ENCODE results near the gene GRIP2. TPM values are rescaled to one million over a fixed set of nuclear protein-coding genes. Genes with fewer than 3 reads are reported as not detected.

The GRIP2 gene
- polyA plus RNA-seq, 1 donor from 2014 or later = 8.6 TPM

DNA sequence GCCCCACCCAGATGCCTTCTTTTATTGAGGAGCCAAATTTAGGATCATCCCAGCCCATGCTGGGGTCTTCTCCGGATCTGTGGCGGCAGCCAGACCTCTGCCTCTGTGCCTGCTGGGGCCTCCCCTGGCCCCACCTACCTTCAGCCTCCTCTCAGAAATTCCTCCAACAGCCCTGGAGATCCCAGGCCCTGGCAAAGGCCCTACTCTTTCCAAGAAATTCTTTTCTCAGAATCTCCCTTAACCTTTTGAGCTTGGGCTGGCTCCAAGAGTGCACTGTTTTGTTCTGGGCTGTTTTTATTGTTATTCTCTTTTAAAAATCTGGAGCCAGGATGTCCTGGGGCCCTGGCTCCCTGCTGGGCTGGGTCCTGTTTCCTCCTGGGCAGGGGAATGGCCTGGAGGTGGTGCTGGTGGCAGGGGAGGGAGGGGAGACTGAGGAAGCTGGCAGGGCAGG is 57.8 kb downstream of the GRIP2 start:
- no peak overlapping the region for H3K27ac ChIP-seq (ENCODE audit: low read length)
- H3K4me3 ChIP-seq (ENCODE audit: low read length) = no peak overlapping the region
- no peaks in the 10 kb centered on the region for H3K9me2 ChIP-seq (ENCODE audit: insufficient read depth, low read length)
- no peaks in the 10 kb centered on the region for H3K27me3 ChIP-seq (ENCODE audit: insufficient read depth, low read depth, low read length)
- H3K9me3 ChIP-seq (ENCODE audit: low read length) = no peaks in the 10 kb centered on the region
- H4K20me1 ChIP-seq (ENCODE audit: insufficient read depth) = no peaks in the 10 kb centered on the region
- no peak overlapping the region for H3K4me2 ChIP-seq (ENCODE audit: low read length)
- no peaks in the 10 kb centered on the region for H3F3A ChIP-seq (ENCODE audit: insufficient read depth, low read length, poor library complexity, severe bottlenecking)
- no peak for TF ChIP-seq TAF1 (IDR thresholded peaks at IDR 0.05; ENCODE audit: low read depth)
- TF ChIP-seq RAD21 (conservative IDR thresholded peaks at IDR 0.05) = no peak
- no peak for TF ChIP-seq EZH2 (IDR thresholded peaks at IDR 0.05; ENCODE audit: borderline replicate concordance, insufficient read depth, low read length, poor library complexity, severe bottlenecking)
- no peak for TF ChIP-seq EP300 (conservative IDR thresholded peaks at IDR 0.05; ENCODE audit: poor library complexity, severe bottlenecking)
- TF ChIP-seq, protein P1, sequence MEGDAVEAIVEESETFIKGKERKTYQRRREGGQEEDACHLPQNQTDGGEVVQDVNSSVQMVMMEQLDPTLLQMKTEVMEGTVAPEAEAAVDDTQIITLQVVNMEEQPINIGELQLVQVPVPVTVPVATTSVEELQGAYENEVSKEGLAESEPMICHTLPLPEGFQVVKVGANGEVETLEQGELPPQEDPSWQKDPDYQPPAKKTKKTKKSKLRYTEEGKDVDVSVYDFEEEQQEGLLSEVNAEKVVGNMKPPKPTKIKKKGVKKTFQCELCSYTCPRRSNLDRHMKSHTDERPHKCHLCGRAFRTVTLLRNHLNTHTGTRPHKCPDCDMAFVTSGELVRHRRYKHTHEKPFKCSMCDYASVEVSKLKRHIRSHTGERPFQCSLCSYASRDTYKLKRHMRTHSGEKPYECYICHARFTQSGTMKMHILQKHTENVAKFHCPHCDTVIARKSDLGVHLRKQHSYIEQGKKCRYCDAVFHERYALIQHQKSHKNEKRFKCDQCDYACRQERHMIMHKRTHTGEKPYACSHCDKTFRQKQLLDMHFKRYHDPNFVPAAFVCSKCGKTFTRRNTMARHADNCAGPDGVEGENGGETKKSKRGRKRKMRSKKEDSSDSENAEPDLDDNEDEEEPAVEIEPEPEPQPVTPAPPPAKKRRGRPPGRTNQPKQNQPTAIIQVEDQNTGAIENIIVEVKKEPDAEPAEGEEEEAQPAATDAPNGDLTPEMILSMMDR (IDR thresholded peaks at IDR 0.05; ENCODE audit: poor library complexity, severe bottlenecking) = no peak
- H3K36me3 ChIP-seq (ENCODE audit: insufficient read depth, low read length) = peaks cover 4% of the 10 kb centered on the region
- H3K9ac ChIP-seq (ENCODE audit: low read length) = no peak overlapping the region
- no peaks in the 10 kb centered on the region for H3K79me2 ChIP-seq (replicated peaks; ENCODE audit: insufficient read depth, low read length)
- H2AFZ ChIP-seq (ENCODE audit: low read depth, low read length) = no peak overlapping the region

GRCh38 chr3:14481646-14482036 is 58.5 kb downstream of the GRIP2 start:
- peaks cover 10% of the 10 kb centered on the region for H3K36me3 ChIP-seq (ENCODE audit: insufficient read depth, low read length)
- no peak overlapping the region for H3K27ac ChIP-seq (ENCODE audit: low read length)
- TF ChIP-seq, protein P1 (IDR thresholded peaks at IDR 0.05; ENCODE audit: poor library complexity, severe bottlenecking) = no peak
- TF ChIP-seq TAF1 (IDR thresholded peaks at IDR 0.05; ENCODE audit: low read depth) = no peak
- no peak for TF ChIP-seq EZH2 (IDR thresholded peaks at IDR 0.05; ENCODE audit: borderline replicate concordance, insufficient read depth, low read length, poor library complexity, severe bottlenecking)
- TF ChIP-seq POLR2AphosphoS5 (IDR thresholded peaks at IDR 0.05) = no peak
- no peak for TF ChIP-seq EP300 (conservative IDR thresholded peaks at IDR 0.05; ENCODE audit: poor library complexity, severe bottlenecking)
- TF ChIP-seq MXI1 (conservative IDR thresholded peaks at IDR 0.05; ENCODE audit: poor library complexity, severe bottlenecking) = no peak
- no peak for TF ChIP-seq SMC3 (conservative IDR thresholded peaks at IDR 0.05; ENCODE audit: poor library complexity)
- TF ChIP-seq, protein P2, sequence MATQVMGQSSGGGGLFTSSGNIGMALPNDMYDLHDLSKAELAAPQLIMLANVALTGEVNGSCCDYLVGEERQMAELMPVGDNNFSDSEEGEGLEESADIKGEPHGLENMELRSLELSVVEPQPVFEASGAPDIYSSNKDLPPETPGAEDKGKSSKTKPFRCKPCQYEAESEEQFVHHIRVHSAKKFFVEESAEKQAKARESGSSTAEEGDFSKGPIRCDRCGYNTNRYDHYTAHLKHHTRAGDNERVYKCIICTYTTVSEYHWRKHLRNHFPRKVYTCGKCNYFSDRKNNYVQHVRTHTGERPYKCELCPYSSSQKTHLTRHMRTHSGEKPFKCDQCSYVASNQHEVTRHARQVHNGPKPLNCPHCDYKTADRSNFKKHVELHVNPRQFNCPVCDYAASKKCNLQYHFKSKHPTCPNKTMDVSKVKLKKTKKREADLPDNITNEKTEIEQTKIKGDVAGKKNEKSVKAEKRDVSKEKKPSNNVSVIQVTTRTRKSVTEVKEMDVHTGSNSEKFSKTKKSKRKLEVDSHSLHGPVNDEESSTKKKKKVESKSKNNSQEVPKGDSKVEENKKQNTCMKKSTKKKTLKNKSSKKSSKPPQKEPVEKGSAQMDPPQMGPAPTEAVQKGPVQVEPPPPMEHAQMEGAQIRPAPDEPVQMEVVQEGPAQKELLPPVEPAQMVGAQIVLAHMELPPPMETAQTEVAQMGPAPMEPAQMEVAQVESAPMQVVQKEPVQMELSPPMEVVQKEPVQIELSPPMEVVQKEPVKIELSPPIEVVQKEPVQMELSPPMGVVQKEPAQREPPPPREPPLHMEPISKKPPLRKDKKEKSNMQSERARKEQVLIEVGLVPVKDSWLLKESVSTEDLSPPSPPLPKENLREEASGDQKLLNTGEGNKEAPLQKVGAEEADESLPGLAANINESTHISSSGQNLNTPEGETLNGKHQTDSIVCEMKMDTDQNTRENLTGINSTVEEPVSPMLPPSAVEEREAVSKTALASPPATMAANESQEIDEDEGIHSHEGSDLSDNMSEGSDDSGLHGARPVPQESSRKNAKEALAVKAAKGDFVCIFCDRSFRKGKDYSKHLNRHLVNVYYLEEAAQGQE (IDR thresholded peaks at IDR 0.05; ENCODE audit: borderline replicate concordance) = no peak
- TF ChIP-seq RAD21 (conservative IDR thresholded peaks at IDR 0.05) = no peak

More at GRCh38 chr3:14481646-14482036, 58.5 kb downstream of the GRIP2 start:
- no peaks in the 10 kb centered on the region for H3K79me2 ChIP-seq (replicated peaks; ENCODE audit: insufficient read depth, low read length)
- H3K27me3 ChIP-seq (ENCODE audit: insufficient read depth, low read depth, low read length) = no peaks in the 10 kb centered on the region
- H3K9me3 ChIP-seq (ENCODE audit: low read length) = no peaks in the 10 kb centered on the region
- no peak overlapping the region for H3K4me2 ChIP-seq (ENCODE audit: low read length)
- H3F3A ChIP-seq (ENCODE audit: insufficient read depth, low read length, poor library complexity, severe bottlenecking) = no peaks in the 10 kb centered on the region
- no peak overlapping the region for H2AFZ ChIP-seq (ENCODE audit: low read depth, low read length)
- H3K9ac ChIP-seq (ENCODE audit: low read length) = no peak overlapping the region
- no peaks in the 10 kb centered on the region for H3K9me2 ChIP-seq (ENCODE audit: insufficient read depth, low read length)
- H4K20me1 ChIP-seq (ENCODE audit: insufficient read depth) = no peaks in the 10 kb centered on the region
- no peak overlapping the region for H3K4me3 ChIP-seq (ENCODE audit: low read length)
